PC-3 (cell line): Measurements from ENCODE around the gene XNDC1N.

Experiments
- EZH2 ChIP-seq: fragments of 300-600 bp; sonication (generic); IDR thresholded peaks from one replicate; pipeline ENCODE4 v1.6.1; 2017; ENCODE audit warnings: antibody characterized with exemption, mild to moderate bottlenecking, low read length; ENCODE audit not compliant: unreplicated experiment
- EZH2phosphoT487 ChIP-seq: fragments of 300-600 bp; sonication (generic); IDR thresholded peaks from 2 replicates; pipeline ENCODE4 v1.6.1; 2018; ENCODE audit warnings: mild to moderate bottlenecking, antibody characterized with exemption, low read length, borderline replicate concordance
- TF ChIP-seq, protein P1 (sequence below): fragments of 300-600 bp; sonication (generic); conservative IDR thresholded peaks from 2 replicates; pipeline ENCODE4 v1.5.1; 2017; ENCODE audit warnings: antibody characterized with exemption, low read depth, mild to moderate bottlenecking, low read length

DNA sequence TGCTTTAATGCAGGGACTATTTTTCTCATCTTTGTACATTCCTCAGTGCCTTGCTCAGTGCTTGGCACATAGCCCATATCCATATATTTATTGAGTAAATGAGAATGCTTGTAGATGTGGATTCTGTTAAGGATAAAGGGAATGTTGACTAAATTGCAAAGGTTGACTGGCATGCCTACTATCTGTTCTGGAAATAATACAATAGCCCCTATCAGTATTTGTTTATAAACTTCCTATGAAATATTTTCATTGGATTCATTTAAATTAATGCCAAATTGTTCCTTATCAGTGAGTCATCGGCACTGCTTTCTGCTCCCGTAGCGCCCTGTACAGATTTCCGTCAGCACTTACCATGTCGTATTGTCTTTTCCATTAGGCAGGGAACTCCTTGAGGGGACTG is 8.4 kb upstream of the XNDC1N start:
- TF ChIP-seq, protein P1, sequence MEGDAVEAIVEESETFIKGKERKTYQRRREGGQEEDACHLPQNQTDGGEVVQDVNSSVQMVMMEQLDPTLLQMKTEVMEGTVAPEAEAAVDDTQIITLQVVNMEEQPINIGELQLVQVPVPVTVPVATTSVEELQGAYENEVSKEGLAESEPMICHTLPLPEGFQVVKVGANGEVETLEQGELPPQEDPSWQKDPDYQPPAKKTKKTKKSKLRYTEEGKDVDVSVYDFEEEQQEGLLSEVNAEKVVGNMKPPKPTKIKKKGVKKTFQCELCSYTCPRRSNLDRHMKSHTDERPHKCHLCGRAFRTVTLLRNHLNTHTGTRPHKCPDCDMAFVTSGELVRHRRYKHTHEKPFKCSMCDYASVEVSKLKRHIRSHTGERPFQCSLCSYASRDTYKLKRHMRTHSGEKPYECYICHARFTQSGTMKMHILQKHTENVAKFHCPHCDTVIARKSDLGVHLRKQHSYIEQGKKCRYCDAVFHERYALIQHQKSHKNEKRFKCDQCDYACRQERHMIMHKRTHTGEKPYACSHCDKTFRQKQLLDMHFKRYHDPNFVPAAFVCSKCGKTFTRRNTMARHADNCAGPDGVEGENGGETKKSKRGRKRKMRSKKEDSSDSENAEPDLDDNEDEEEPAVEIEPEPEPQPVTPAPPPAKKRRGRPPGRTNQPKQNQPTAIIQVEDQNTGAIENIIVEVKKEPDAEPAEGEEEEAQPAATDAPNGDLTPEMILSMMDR = no peak
- TF ChIP-seq EZH2phosphoT487 = no peak
- no peak for TF ChIP-seq EZH2
